C4-2B (cell line): Measurements from ENCODE around the gene ATF7.
"Not testable (repeated sequence)": the region's sequence is repeated elsewhere in the genome, so short reads cannot be mapped to it uniquely, and the experiment has no call there.

Experiments used
- CTCF ChIP-seq: fragments of 450-650 bp; conservative IDR thresholded peaks from 2 replicates; pipeline ENCODE4 v1.5.1; 2017; ENCODE audit warnings: mild to moderate bottlenecking
- ZFX ChIP-seq: fragments of 450-650 bp; IDR thresholded peaks from 2 replicates; pipeline ENCODE4 v1.6.1; 2017

DNA sequence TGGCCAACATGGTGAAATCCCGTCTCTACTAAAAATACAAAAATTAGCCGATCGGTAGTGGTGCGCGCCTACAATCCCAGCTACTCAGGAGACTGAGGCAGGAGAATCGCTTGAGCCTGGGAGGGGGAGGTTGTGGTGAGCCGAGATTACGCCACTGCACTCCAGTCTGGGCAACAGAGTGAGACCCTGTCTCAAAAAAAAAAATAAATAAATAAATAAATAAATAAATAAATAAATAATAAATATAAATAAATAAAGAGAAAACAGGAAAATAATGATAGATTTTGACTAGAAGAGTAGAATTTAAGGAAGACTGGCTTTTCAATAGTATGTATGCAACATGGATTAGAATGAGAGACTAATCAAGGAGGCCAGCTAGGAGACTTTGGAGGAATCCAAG, 76.1 kb downstream of the ATF7 start:
- TF ChIP-seq CTCF, ZFX: not testable (repeated sequence)
